ENCODE measurements around the gene EVA1C.

DNA sequence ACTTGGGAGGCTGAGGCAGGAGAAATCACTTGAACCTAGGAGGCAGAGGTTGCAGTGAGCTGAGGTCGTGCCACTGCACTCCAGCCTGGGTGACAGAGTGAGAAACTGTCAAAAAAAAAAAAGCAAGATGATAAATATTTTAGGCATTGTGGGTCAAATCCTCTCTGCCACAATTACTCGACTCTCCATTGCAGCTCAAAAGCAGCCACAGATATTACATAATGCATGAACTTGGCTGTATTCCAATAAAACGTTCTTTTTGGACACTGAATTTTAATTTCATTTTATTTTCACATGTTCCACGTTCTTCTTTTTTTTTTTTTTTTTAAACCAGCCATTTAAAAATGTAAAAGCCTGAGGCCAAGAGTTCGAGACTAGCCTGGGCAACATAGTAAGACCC lies 103.4 kb downstream of the EVA1C start:
- TF ChIP-seq, protein P1, sequence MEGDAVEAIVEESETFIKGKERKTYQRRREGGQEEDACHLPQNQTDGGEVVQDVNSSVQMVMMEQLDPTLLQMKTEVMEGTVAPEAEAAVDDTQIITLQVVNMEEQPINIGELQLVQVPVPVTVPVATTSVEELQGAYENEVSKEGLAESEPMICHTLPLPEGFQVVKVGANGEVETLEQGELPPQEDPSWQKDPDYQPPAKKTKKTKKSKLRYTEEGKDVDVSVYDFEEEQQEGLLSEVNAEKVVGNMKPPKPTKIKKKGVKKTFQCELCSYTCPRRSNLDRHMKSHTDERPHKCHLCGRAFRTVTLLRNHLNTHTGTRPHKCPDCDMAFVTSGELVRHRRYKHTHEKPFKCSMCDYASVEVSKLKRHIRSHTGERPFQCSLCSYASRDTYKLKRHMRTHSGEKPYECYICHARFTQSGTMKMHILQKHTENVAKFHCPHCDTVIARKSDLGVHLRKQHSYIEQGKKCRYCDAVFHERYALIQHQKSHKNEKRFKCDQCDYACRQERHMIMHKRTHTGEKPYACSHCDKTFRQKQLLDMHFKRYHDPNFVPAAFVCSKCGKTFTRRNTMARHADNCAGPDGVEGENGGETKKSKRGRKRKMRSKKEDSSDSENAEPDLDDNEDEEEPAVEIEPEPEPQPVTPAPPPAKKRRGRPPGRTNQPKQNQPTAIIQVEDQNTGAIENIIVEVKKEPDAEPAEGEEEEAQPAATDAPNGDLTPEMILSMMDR (conservative IDR thresholded peaks at IDR 0.05 in 1 of 2, IDR thresholded peaks at IDR 0.05 in 1 of 2; ENCODE audit: low read depth in 1 of 2, low read length in 2 of 2), result no peak
- no peak for TF ChIP-seq EZH2 (IDR thresholded peaks at IDR 0.05; ENCODE audit: low read length, missing control alignments)
